SW 1271 (cell line): ENCODE data around the gene APOL3.
A peak's percentile ranks its signal among the peaks of the same experiment; 100 is the strongest.
"Not testable (repeated sequence)": the region's sequence is repeated elsewhere in the genome, so short reads cannot be mapped to it uniquely, and the experiment has no call there.

Experiments used
- DNase-seq, 2 experiments: peaks; one replicate each; lab custom pipeline; 2025; lab: John Stamatoyannopoulos, UW

Gene APOL3

DNA sequence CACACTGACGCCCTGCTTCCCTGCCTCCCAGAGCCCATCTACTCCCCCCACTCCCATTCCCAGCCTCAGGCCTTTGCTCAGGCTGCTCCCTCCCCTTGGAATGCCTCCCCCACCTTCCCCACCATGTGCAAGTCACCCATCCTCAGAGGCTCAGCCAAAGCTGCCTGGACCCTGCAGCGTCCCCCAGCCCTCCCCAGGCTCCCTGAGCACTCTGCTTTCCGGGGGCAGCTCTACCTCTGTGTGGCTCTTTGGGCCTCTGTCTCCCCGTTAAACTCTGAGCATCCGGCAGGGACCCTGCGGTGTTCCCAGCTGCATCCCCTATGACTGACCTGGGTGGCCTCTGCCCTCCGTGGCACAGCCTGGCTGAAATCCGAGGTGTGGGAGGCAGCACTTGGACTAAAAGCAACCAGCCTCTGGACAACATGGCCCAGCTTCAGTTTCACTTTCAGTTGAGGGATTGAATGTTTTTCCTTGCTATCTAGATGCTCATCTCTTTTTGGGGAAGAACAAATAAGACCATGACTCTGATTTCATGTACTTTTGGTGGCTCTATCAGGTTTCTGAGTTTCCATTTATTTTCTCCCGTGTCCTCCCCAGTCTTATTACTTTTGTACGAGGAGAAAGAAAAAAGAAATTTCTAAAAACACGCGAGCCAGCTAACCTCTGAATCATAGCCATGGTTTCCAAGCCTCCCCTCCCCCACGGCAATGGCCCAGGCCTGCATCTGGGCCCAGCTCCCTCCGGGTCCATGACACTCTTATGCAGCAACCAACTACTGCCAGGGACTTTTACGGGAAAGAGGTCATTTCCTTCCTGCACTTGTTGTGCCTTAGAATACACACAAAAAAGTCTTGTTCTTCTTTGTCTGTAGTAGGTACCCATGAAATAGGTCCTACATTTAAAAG is 3.8 kb downstream of the APOL3 start:
- peak in 1 of 2 experiments; percentile 41 for DNase-seq

DNA sequence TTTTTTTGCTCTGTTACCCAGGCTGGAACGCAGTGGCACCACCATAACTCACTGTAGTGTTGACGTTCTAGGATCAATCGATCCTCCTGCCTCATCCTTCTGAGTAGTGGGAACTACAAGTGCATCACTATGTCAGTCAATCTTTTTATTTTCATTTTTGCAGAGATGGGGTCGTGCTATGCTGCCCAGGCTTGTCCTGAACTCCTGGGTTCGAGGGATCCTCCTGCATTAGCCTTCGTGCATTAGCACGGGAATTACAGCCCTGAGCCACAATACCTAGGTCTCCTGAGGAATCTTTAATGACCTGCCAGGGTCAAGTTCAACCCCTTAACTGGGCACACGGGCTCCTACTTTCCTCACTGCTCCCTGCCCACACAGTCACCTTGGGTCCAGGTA is 4.4 kb downstream of the APOL3 start:
- no peak for DNase-seq

DNA sequence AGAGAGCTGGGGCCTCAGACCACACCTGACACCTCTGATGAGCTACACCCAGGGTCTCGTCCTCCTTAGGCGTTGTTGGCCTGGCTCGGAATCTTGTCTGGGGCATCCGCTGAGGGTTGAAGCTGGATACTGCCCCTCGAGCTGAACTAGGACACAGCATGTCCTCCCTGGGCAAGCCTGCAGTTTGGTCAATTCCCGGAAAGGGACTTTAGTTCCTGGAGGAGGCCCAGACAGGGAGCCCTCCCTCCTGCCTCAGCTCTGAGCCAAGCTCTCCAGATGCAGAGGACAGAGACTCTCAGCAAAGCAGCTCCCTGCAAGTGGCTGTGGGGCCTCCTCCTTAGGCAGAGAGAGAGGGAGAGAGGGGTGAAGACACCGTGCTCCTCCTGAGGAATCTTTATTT is 4.9 kb downstream of the APOL3 start:
- DNase-seq: no peak

DNA sequence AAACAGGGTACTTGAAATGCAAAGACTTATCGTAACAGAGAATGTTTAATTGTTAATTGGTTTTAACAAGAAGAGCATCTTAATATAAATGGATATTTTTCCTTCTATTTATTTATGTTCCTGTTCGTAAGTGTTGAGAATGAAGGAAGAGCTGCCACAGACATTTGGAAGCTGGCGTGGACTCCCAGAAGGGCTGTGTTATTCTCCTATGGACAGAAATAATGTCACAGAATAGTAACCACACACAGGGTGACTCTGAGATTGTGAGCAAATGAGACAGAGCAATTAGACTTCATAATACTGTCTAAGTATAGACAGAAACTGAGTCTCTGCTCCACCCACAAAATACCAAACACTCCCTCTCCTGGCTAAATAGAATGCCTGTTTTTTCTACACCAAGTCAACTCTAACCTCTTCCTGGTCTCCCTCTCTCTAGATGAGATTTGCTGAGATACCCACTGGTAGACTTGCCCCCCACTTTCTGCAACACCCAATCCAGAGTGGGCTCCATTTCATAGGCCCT is 6.1 kb downstream of the APOL3 start:
- DNase-seq: no peak

DNA sequence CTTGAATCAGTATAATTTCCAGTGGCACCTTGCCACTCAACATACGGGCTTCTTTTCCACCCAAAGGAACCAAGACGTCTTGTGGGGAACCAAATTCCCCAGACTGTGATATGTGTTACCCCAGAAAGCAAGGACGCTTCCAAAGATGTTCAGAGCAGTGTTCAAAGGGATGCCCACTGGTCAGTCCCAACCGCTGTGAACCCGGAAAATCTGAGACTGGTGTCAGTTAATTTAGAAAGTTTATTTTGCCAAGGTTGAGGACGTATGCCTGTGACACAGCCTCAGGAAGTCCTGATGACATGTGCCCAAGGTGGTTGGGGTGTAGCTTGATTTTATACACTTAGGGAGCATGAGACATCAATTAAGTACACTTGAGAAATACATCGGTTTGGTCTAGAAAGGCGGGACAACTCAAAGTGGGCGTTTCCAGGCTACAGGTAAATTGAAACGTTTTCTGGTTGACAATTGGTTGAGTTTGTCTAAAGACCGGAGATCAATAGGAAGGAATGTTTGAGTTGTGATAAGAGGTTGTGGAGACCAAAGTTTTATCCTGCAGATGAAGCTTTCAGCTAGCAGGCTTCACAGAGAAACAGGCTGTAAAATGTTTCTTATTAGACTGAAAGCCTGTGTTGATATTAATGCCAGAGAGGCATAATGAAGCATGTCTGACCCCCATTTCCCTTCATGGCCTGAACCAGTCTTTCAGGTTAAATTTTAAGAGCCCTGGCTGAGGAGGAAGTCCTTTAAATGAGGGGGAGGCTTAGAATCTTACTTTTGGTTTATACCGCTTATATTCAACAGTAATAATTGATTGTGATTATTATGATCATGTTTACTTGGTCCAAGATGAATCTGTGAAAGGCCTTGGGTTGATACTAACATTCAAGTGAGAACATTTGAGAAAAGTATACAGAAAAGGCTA is 6.8 kb downstream of the APOL3 start:
- DNase-seq: no peak

DNA sequence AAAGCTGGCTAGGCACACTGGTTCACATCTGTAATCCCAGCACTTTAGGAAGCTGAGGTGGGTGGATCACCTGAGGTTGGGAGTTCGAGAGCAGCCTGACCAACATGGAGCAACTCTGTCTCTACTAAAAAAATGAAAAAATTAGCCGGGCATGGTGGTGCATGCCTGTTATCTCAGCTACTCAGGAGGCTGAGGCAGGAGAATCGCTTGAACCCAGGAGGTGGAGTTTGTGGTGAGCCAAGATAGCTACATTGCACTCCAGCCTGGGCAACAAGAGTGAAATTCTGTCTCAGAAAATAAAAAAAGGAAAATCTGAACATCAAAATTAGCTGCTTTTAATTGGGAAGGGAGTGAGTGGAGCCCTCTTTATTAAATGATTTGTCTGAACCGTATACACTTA is 7.7 kb downstream of the APOL3 start:
- DNase-seq: not testable (repeated sequence)

DNA sequence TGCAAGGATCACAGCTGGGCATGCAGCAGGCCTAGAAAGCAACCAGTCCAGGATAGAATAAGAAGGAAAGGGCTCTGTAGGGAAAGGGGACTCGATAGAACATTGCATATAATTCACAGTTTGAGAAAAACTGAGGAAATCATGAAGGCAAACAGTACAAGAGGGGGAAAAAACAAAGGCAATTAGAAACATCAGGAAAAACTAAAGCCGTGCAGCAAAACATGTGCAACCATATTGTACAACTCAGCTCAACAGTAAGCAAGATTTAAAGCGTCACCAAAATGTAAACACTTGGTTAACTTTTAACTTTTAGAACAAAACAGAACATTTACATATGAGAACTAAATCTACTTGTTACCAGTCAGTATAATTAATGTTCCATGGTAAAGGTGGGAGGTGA is 8.5 kb downstream of the APOL3 start:
- no peak for DNase-seq

DNA sequence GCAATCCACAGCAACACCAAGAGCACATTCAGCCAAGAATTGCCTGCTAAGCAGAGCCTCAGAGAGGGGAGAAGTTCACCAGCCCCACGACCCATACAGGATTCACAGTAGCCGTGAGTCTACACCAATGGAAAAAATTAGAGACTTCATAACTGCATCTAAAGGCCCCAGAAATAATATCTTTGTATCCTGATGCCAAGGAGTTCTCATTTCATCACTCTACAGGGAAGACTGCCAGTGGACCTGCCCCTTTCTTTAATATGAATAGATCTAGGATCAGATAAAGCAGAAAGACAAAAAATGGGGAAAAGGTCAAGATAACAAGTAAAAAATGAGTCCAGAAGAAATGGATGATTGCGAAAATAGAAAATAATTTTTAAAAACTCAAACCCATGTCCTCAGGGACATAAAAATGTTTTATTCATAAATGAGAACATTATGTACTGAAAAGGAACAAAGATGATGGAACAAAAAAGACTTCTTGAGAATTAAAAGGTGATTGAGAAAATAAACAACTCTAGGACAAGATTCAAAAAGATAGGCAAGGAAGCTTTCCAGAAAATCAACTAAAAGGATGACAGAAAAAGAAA is 9.5 kb downstream of the APOL3 start:
- DNase-seq: no peak

DNA sequence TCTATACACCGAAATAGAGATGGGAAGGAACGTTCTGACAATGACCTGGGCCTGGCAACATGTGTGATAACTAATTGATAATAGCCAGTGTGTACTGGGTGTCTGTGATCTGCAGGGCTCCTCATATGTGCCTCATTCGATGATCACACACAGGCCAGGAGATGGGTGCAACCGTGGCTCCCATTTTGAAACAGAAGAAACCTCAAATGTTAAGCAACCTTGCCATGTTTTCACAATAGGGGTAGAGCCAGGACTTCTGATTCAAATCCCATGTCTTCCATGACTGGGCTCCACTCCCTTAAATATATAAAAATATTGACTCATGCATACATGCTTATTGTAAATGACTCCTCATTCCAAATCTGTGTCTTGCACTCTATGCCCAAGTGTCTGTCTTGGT is 11.1 kb downstream of the APOL3 start:
- no peak for DNase-seq

DNA sequence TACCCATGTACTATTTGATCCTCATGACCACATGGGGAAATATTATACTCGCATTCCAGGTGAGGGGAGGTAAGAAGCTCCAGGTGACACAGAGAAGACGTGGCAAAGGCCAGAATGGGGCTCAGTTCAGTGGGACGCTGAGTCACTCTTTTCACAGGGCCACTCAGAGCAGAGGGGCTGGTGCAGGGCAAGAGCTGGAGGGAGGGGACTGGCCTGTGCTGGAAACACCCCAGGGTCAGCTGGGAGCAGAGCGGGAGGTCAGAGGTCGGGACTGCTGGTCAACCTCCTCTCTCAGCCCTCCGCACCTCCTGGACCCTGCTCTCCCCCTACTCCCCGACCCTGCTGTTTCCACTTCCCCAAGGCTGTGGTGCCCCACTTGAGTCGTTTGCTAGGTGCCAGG is 12.1 kb downstream of the APOL3 start:
- no peak for DNase-seq

DNA sequence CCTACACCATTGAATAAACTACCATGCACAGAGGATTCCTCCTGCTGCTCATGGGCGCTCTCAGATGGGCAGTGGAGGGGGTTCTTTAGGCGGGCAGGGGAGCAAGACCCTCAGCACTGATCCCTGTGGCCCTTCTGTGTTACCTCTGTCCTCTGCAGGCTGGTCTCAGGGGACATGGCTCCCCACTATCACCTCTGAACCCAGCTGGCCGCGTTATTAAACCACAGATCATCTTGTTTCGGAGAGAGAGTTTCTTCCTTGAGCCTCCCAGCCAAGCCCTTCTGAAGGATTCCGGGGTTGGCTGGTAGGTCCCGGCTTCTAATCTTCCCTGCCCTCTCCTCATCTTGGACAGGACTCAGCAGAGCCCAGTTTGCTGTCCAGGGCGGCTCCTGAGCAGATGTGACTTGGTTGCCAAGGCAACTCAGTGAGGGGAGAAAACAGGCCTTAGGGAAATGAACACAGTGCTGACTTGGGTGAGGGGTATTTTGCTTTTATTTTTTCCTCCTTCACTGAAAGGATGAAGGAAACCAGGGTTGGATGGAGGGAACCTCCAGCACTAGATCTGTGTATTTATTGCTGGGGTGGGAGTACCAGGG is 13.3 kb downstream of the APOL3 start:
- no peak for DNase-seq

DNA sequence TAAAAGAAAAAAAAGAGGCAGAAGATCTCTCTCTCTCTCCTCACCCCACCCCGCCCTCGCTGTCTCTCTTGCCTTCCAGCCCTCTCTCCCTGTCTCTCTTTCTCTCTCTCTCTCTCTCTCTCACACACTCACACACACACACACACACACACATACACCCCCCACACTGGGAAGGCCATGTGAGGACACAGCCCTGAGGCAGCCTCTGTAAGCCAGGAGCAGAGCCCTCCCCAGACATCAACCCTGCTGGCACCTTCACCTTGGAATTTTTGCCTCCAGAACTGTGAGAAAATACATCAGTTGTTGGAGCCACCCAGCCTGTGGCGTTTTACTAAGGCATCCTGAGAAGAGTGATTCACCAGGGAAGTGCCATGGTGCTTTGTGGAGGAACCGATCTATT is 14.7 kb downstream of the APOL3 start:
- DNase-seq: no peak

DNA sequence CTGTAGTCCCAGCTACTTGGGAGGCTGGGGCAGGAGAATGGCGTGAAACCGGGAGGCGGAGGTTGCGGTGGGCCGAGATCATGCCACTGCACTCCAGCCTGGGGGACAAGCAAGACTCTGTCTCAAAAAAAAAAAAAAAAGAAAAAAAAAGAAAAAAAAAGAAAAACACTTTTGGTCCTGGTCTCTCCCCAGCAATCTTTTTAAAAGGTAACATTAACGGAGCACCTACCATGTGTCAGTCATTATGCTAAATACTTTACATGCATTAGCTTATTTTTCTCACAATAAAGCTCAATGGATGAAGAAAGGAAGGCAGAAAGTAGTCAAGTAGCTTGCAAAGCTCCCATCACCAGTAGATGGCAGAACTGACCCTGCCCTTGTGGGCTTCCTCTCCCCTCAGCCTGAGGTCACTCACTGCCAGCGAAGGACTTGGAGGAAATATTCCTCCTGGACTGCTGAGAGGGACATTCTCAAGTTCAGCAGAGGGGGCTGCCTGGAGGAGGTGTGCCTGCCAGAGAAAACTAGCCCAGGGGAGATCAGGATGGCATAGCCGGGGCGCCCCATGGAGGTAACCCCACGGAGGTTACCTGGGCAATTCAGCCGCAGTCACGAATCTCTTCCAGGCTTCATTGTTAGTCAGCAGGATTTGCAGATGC is 15.5 kb downstream of the APOL3 start:
- DNase-seq: peak in 1 of 2 experiments; percentile 42

DNA sequence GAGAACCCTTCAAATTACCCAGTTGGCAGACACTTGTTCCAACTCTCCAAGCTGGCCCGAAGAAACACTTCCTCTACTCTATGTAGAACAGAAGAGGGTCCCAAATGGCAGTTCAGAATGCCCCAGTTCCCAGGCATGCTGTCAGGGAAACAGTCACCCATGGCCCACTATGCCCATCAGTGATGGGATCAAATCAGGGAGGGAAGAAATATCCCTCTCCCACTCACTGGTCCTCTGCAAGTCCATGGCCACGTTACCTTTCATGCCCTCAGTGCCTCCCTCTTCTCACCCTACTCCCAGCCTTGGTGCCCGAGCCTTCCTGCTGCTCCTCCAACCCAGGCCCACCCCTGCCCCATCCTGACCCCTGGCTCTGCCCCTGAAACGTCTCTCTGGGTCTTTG is 16.6 kb downstream of the APOL3 start:
- no peak for DNase-seq

DNA sequence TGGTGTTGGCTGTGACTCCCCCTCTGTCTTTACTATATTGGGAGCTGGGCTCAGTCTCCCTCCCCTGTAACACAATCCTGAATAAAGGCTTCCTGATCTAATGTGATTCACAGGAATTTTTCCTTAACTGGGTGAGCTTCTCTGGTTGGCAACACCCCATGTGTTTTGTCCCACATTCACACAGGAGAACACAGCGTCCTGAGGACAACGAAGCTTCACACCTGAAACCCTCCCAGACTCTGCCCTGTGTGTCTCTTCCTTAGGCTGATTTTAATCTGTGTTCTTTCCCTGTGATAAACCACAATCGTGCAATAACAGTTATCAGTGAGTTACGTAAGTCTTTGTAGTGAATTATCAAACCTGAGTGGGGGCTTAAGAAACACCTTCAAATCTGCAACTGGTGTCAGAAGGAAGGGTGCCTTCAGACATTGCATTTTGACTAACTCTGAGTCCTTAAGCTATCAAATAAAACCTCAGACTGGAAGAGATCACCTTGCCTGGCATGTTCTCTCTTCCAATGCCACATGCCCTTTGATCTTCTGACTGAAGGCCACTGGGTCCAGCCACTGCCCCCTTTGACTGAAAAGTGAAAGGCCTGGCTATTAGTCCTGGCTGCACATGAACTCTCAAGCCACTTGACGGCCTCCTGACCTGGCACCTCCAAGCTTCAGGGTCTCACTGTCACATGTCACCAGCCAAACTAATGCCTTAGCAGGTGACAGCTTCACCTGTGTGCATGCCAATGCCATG is 17.3 kb downstream of the APOL3 start:
- no peak for DNase-seq

DNA sequence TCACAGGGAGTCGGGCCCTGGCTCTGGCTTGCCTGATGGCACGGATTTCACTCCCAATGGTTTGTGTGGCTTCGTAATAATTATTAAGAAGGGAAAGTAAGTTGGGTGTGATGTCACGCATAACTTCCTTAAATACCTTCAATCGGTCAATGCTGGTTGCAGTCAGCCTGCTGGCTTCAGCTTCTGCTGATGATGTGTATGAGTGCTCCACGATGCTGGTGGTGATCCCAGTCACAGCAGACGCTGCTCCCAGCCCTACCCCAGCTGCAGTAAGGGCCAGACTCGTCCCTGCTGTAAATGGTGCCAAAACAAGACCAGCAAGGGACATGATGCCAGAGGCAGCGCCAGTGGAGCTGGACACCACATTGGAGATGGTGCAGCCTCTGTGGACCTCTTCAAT is 19.1 kb downstream of the APOL3 start:
- no peak for DNase-seq

DNA sequence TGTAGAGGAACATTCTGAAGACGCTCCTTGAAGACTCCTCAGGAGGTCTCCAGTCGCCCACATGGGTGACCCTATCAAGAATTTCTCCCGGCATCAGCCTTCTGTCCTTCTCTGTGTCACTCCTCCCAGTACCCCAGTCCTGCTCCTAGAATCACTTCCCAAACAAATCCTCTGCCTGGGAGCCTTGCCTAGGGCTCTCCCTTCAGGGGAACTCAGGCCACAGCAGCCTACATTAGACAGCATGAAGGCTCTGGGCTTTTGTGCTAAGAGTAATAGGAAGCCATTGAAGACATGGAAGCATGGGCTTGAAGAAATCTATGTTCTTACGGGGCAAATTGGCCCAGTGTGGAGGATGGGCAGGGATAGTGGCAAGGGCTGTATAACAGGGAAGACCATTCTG is 21.8 kb downstream of the APOL3 start:
- DNase-seq: not testable (repeated sequence)

DNA sequence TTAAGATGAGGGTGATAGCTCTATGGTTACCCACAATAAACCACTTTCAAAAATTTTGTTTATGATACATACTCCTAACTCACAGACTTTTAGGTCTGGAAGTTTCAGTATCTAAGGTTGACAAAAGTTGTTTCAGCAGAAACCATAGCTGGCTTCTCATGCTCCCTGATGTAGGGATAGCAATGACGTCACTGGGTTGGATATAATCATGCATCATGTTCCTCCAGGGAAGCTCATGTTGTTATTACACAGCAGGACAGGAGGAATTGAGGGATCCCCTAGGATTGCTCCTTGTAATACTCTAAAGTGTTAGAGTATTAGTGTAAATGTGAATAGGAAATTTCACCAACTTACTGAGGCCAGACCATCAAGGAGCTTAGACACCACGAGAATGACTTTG is 23.6 kb downstream of the APOL3 start:
- no peak for DNase-seq

DNA sequence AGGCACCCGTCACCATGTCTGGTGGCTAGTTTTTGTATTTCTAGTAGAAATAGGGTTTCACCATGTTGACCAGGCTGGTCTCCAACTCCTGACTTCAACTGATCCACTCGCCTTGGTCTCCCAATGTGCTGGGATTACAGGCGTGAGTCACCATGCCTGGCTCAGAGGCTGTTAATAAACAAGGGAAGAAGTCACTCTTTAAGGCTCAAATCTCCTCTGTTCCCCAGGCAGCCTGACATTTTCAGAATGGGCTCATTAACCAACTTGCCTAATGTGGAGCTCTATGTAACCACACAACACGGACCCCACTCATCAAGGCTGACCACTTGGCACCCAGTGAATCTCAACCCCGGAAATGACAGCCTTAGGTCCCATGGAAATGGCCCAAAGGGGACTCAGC is 24.1 kb downstream of the APOL3 start:
- DNase-seq: no peak

DNA sequence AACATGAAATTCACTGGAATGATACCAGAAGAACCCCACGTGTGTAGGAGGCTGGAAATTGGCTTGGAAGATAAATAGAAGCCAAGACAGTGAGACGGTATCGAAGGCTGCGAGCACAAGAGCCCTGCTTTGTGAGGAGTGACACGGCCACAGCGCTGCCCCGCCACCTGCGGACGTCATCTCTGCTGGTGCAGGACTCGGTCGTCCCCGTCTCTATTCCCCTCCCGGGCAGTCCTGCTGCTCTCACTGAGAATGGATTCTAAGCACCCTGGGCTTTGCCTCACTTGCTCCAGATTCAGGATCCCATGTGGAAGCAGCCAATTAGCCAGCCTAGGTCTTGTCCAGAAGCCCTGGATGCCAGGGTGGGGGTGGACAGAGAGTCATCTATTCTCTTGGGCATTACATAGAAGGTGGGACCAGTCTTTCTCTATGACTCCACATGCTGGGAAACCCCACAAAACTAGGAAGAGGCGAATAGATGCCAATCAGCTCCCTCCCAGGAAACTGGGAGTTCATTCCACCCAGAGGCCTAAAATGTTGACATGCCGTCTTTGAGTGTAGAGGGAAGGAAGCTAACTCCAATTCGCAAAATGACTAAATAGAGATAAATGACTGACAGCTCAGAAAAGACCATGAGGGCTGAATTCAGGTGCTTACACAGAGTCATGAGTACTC is 25.1 kb downstream of the APOL3 start:
- DNase-seq: no peak
